Measurements from ENCODE around the gene MDN1.

- TF ChIP-seq TEAD4 (IDR thresholded peaks at IDR 0.05; ENCODE audit: borderline replicate concordance, insufficient read depth) = no peak
- no peak for TF ChIP-seq CTCF (IDR thresholded peaks at IDR 0.05)
- no peak for TF ChIP-seq RAD21 (IDR thresholded peaks at IDR 0.05; ENCODE audit: low read length)
- TF ChIP-seq POLR2AphosphoS5 (IDR thresholded peaks at IDR 0.05; ENCODE audit: low read depth, low read length) = no peak
- no peak for TF ChIP-seq GABPA (IDR thresholded peaks at IDR 0.05; ENCODE audit: low read depth)
Measured at GRCh38 chr6:89618026-89618425, 201.6 kb downstream of the MDN1 start.

Data from SK-N-SH (cell line).